ENCODE measurements around the gene MGAT5.

MGAT5 gene

GRCh38 chr2:134253804-134254203 is at the start of gene MGAT5:
Gene MGAT5 (plus strand): TSS chr2:134254072. CDS start chr2:134254404, 332 bp downstream.
- no peak for DNase-seq

- no peak for DNase-seq
Observed at GRCh38 chr2:134205087-134205486, 48.8 kb upstream of the MGAT5 start.

- DNase-seq = no peak
Observed at GRCh38 chr2:134206031-134206430, 47.8 kb upstream of the MGAT5 start.

GRCh38 chr2:134206573-134206972 is 47.3 kb upstream of the MGAT5 start:
- no peak for DNase-seq

- DNase-seq = no peak
Observed at GRCh38 chr2:134207589-134208209, 46.2 kb upstream of the MGAT5 start.

- DNase-seq = no peak
Observed at GRCh38 chr2:134208825-134209224, 45.0 kb upstream of the MGAT5 start.

- no peak for DNase-seq
Observed at GRCh38 chr2:134212746-134213145, 41.1 kb upstream of the MGAT5 start.

GRCh38 chr2:134216152-134216829 is 37.6 kb upstream of the MGAT5 start:
- no peak for DNase-seq

- no peak for DNase-seq
Observed at GRCh38 chr2:134217351-134217750, 36.5 kb upstream of the MGAT5 start.

GRCh38 chr2:134217924-134218323 is 35.9 kb upstream of the MGAT5 start:
- DNase-seq = no peak

GRCh38 chr2:134218414-134218813 is 35.5 kb upstream of the MGAT5 start:
- DNase-seq = no peak

GRCh38 chr2:134218930-134219658 is 34.8 kb upstream of the MGAT5 start:
- no peak for DNase-seq

GRCh38 chr2:134220344-134220974 is 33.4 kb upstream of the MGAT5 start:
- no peak for DNase-seq

GRCh38 chr2:134224005-134224404 is 29.9 kb upstream of the MGAT5 start:
- no peak for DNase-seq

GRCh38 chr2:134225173-134225572 is 28.7 kb upstream of the MGAT5 start:
- no peak for DNase-seq

- DNase-seq = no peak
Observed at GRCh38 chr2:134225841-134226240, 28.0 kb upstream of the MGAT5 start.

- DNase-seq = no peak
Observed at GRCh38 chr2:134226601-134227000, 27.3 kb upstream of the MGAT5 start.

GRCh38 chr2:134227666-134228065 is 26.2 kb upstream of the MGAT5 start:
- DNase-seq = no peak

GRCh38 chr2:134228493-134228903 is 25.4 kb upstream of the MGAT5 start:
- DNase-seq = no peak

- no peak for DNase-seq
Observed at GRCh38 chr2:134229540-134229939, 24.3 kb upstream of the MGAT5 start.

GRCh38 chr2:134230885-134231284 is 23.0 kb upstream of the MGAT5 start:
- no peak for DNase-seq

- no peak for DNase-seq
Observed at GRCh38 chr2:134231301-134231964, 22.4 kb upstream of the MGAT5 start.

GRCh38 chr2:134231965-134232340 is 21.9 kb upstream of the MGAT5 start:
- no peak for DNase-seq
